ENCODE data around the gene CUL1. TPM values are rescaled to one million over a fixed set of nuclear protein-coding genes. Genes with fewer than 3 reads are reported as not detected.

Gene CUL1
- total and polyA plus RNA-seq, 2 donors (not counting 3 experiments of a cell fraction or from before 2014, with no cell fraction given) = 25.7 to 50.2 TPM

DNA sequence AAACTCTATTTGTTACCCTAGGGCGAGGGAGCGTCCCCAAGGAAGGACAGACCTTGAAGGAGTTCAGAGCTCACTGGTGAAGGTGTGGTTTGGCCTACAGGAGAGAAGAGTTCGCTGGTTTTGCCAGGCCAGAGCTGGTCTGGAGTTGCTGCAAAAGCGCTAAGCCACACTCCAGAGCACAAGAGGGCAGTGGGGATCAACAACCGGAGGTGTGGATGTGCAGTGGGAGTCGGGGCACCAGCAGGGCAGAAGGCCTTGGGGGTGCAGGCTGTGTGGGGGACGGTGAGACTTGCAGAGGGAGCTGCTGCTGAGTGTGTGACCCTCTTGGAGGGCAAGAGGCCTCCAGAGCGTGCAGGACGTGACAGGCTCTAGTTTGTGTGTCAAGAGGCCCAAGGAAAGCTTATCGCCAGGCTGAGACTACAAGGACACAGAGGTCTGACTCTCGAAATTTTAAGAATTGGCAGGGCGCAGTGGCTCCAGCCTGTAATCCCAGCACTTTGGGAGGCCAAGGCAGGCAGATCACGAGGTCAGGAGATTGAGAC lies 14.3 kb upstream of the CUL1 start:
- Histone ChIP-seq H3K9me3 (replicated peaks; ENCODE audit: control insufficient read depth, insufficient read depth, low read length) (no peaks in the 10 kb centered on the region), H3K4me1 (ENCODE audit: control insufficient read depth, extremely low read depth, insufficient read depth, low read length) (no peaks in the 10 kb centered on the region), H3K9me1 (replicated peaks; ENCODE audit: control insufficient read depth, extremely low read depth, insufficient read depth, low read length) (no peaks in the 10 kb centered on the region), H2AFZ (ENCODE audit: low read depth, low read length) (no peak overlapping the region), H3K9ac (replicated peaks; ENCODE audit: extremely low read depth, insufficient read depth, low read length) (no peak overlapping the region), H3K27ac (ENCODE audit: insufficient read depth, low read depth, low read length) (no peak overlapping the region), H3K79me2 (ENCODE audit: control insufficient read depth, insufficient read depth, low read length) (no peaks in the 10 kb centered on the region), H3K36me3 (ENCODE audit: control insufficient read depth in 2 of 2, extremely low read depth in 1 of 2, insufficient read depth in 2 of 2, low read length in 2 of 2) (no peaks in the 10 kb centered on the region), H3K4me3 (replicated peaks in 1 of 3; ENCODE audit: insufficient read depth in 1 of 3, low read depth in 1 of 3, low read length in 3 of 3) (no peak overlapping the region), H3K27me3 (ENCODE audit: control insufficient read depth in 2 of 2, insufficient read depth in 2 of 2, low read length in 2 of 2) (peaks cover 0 to 7% of the 10 kb centered on the region in 2 experiments), H3K4me2 (ENCODE audit: insufficient read depth, low read length) (no peak overlapping the region), H4K20me1 (replicated peaks; ENCODE audit: control insufficient read depth, extremely low read depth, insufficient read depth, low read length) (no peaks in the 10 kb centered on the region)
- dilution Hi-C loops (cut with MboI; ENCODE audit: extremely low pct_ligation_motif_present, low sequenced_read_pairs) = no loop called here
- FAIRE-seq (no peak), DNase-seq (ENCODE audit: low read depth, low spot score) (no peak)
- BruUV-seq (replicated peaks) = no TSS peak
- no peak for TF ChIP-seq JUN (IDR thresholded peaks at IDR 0.05; ENCODE audit: borderline replicate concordance, insufficient read depth, insufficient read length, low read depth)
- TF ChIP-seq POLR2AphosphoS5 (IDR thresholded peaks at IDR 0.05; ENCODE audit: insufficient read depth, low read depth, low read length) = no peak
- no peak for TF ChIP-seq MAX (IDR thresholded peaks at IDR 0.05; ENCODE audit: insufficient read depth, insufficient read length)
- ChIA-PET POLR2A (no interaction called here), CTCF (no interaction called here)
- intact Hi-C loops (cut with micrococcal nuclease) = no loop called here

DNA sequence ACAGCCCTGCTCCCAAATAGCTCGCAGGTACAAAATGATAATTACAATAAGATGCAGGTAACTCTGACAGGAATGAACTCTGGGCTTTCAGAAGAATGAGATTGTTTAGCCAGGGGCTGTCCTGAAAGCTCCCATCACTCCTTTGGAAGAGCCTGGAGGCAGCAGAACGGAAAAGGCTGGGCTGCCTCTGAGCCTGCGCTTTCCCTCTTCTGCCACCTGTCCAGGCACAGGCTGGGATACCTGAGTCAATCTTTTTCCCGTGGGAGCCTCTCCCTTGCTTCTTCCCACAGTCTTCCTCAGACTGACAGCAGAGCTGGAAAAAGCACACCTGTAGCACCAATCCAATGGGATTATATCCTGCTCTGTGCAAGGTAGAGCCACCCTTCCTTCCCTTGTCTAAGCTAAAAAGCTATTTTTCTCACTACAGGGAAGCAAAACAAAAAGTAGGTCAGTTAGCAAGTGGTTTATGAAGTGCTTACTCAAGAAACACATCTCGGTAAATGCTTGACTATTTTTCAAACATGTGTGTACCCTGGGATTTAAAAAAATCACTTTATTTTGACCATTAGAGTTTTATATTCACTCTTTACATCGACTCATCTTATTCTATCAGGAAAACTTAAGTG lies 12.3 kb upstream of the CUL1 start:
- Histone ChIP-seq H3K4me3 (replicated peaks in 1 of 3; ENCODE audit: insufficient read depth in 1 of 3, low read depth in 1 of 3, low read length in 3 of 3) (no peak overlapping the region), H3K4me2 (ENCODE audit: insufficient read depth, low read length) (no peak overlapping the region), H3K27ac (ENCODE audit: insufficient read depth, low read depth, low read length) (no peak overlapping the region), H2AFZ (ENCODE audit: low read depth, low read length) (no peak overlapping the region), H3K27me3 (ENCODE audit: control insufficient read depth in 2 of 2, insufficient read depth in 2 of 2, low read length in 2 of 2) (peaks cover 0 to 7% of the 10 kb centered on the region in 2 experiments), H3K9ac (replicated peaks; ENCODE audit: extremely low read depth, insufficient read depth, low read length) (no peak overlapping the region), H3K4me1 (ENCODE audit: control insufficient read depth, extremely low read depth, insufficient read depth, low read length) (no peaks in the 10 kb centered on the region), H3K9me3 (replicated peaks; ENCODE audit: control insufficient read depth, insufficient read depth, low read length) (no peaks in the 10 kb centered on the region), H3K36me3 (ENCODE audit: control insufficient read depth in 2 of 2, extremely low read depth in 1 of 2, insufficient read depth in 2 of 2, low read length in 2 of 2) (no peaks in the 10 kb centered on the region), H4K20me1 (replicated peaks; ENCODE audit: control insufficient read depth, extremely low read depth, insufficient read depth, low read length) (no peaks in the 10 kb centered on the region), H3K9me1 (replicated peaks; ENCODE audit: control insufficient read depth, extremely low read depth, insufficient read depth, low read length) (no peaks in the 10 kb centered on the region), H3K79me2 (ENCODE audit: control insufficient read depth, insufficient read depth, low read length) (no peaks in the 10 kb centered on the region)
- DNase-seq (ENCODE audit: low read depth, low spot score) (no peak), FAIRE-seq (no peak)
- ChIA-PET CTCF (no interaction called here), POLR2A (no interaction called here)
- intact Hi-C loops (cut with micrococcal nuclease) = no loop called here
- BruUV-seq (replicated peaks) = no TSS peak
- dilution Hi-C loops (cut with MboI; ENCODE audit: extremely low pct_ligation_motif_present, low sequenced_read_pairs) = no loop called here
- no peak for TF ChIP-seq FOS (IDR thresholded peaks at IDR 0.05; ENCODE audit: borderline replicate concordance, insufficient read depth, low read length)
- TF ChIP-seq GATA2 (IDR thresholded peaks at IDR 0.05; ENCODE audit: insufficient read depth, insufficient read length, low read depth, low read length) = no peak
- TF ChIP-seq EZH2 (IDR thresholded peaks at IDR 0.05; ENCODE audit: borderline replicate concordance, low read depth, low read length, severe bottlenecking) = no peak
- TF ChIP-seq JUN (IDR thresholded peaks at IDR 0.05; ENCODE audit: borderline replicate concordance, insufficient read depth, insufficient read length, low read depth) = no peak
- TF ChIP-seq POLR2A (IDR thresholded peaks at IDR 0.05; ENCODE audit: low read depth, low read length) = no peak
- no peak for TF ChIP-seq CTCF (IDR thresholded peaks at IDR 0.05; ENCODE audit: extremely low read depth in 1 of 2, insufficient read depth in 1 of 2, low read depth in 1 of 2, low read length in 2 of 2)
- TF ChIP-seq POLR2AphosphoS5 (IDR thresholded peaks at IDR 0.05; ENCODE audit: insufficient read depth, low read depth, low read length) = no peak
- no peak for TF ChIP-seq MYC (IDR thresholded peaks at IDR 0.05; ENCODE audit: low read depth, low read length)
- TF ChIP-seq MAX (IDR thresholded peaks at IDR 0.05; ENCODE audit: insufficient read depth, insufficient read length) = no peak
